Transverse colon (tissue), 4 donors: ENCODE data around the gene ADAM12. TPM values are rescaled to one million over a fixed set of nuclear protein-coding genes. Genes with fewer than 3 reads are reported as not detected.

Source experiments
- DNase-seq: peaks from one replicate; pipeline ENCODE4 v3.0.0-alpha.2; 2019
- H3K27ac ChIP-seq, 4 donors: fragments of 200-600 bp; sonication (generic); 2 replicates each; pipeline ENCODE4 v1.5.1; 2016 to 2018; ENCODE audit warnings: inconsistent platforms in 4 of 4
- H3K27me3 ChIP-seq: fragments of 200-600 bp; sonication (generic); 2 replicates; pipeline ENCODE4 v1.5.1; 2017; ENCODE audit warnings: inconsistent platforms
- H3K36me3 ChIP-seq, 4 donors: fragments of 200-600 bp; sonication (generic); 2 replicates each; pipeline ENCODE4 v1.5.1; 2017 to 2019; ENCODE audit warnings: inconsistent platforms in 4 of 4
- H3K4me1 ChIP-seq, 4 donors: fragments of 200-600 bp; sonication (generic); 2 replicates each; pipeline ENCODE4 v1.5.1; 2017 to 2020; ENCODE audit warnings: inconsistent platforms in 4 of 4
- H3K4me3 ChIP-seq, 4 donors: fragments of 200-600 bp; sonication (generic); 1 replicate in 1 of 4; 2 replicates in 3 of 4; pipeline versions ENCODE4 v1.5.1 to v1.6.1; 2017 to 2019; ENCODE audit warnings: inconsistent platforms in 4 of 4
- H3K9me3 ChIP-seq, 2 donors: fragments of 200-600 bp; sonication (generic); 2 replicates each; pipeline ENCODE4 v1.5.1; 2017 to 2019; ENCODE audit warnings: inconsistent platforms in 2 of 2
- EP300 ChIP-seq: sonication (generic); formaldehyde crosslinking; IDR thresholded peaks from one replicate; pipeline ENCODE4 v1.6.1; 2017; ENCODE audit warnings: antibody characterized with exemption, low read depth
- POLR2A ChIP-seq: fragments of 450-650 bp; IDR thresholded peaks from one replicate; pipeline ENCODE4 v1.6.1; 2016; ENCODE audit warnings: antibody characterized with exemption, mild to moderate bottlenecking, moderate library complexity
- POLR2AphosphoS5 ChIP-seq, 3 donors: sonication (generic); formaldehyde crosslinking; IDR thresholded peaks; one replicate each; pipeline ENCODE4 v1.6.1; 2016; ENCODE audit warnings: antibody characterized with exemption in 3 of 3
- WGBS, 2 donors: methylation state at CpG; one replicate each; pipeline ENCODE4 v1.1.5; 2018; ENCODE audit warnings: low coverage in 1 of 2; 5-methylcytosine and 5-hydroxymethylcytosine counted together
- in situ Hi-C, 4 donors: fragments of 200-750 bp; cut with MboI; loops; one replicate each; pipeline versions ENCODE4 v1.15.0 to v1.15.1; 2017; ENCODE audit warnings: low sequenced_read_pairs in 3 of 4, low pct_ligation_motif_present in 1 of 4, low pct_unique_long_range_greater_than_20kb in 1 of 4
- intact Hi-C: fragments of 100-400 bp; cut with DNase I; formaldehyde crosslinking; loops from one replicate; pipeline ENCODE4 v1.15.1; 2023; ENCODE audit warnings: low total_unique reads
- total RNA-seq, 4 donors: library from RNA; depleted of rRNA; stranded (reverse); fragments of >200 nt; gene quantifications; one replicate each; pipeline ENCODE4 v1.1.0, GENCODE V29; 2016
- TF ChIP-seq, protein P1 (sequence below), 5 experiments: fragments of 200-600 bp in 3 of 5; fragments of 450-650 bp in 2 of 5; sonication (generic) in 3 of 5; IDR thresholded peaks; 1 replicate in 2 of 5; 2 replicates in 3 of 5; pipeline ENCODE4 v1.5.1; 2016 to 2017; ENCODE audit warnings: antibody characterized with exemption in 5 of 5, inconsistent platforms in 3 of 5, mild to moderate bottlenecking in 2 of 5, moderate library complexity in 1 of 5

The ADAM12 gene
- total RNA-seq, 4 donors from 2014 or later: 0.14 to 2.2 (median 1.1) TPM; not detected in 1

DNA sequence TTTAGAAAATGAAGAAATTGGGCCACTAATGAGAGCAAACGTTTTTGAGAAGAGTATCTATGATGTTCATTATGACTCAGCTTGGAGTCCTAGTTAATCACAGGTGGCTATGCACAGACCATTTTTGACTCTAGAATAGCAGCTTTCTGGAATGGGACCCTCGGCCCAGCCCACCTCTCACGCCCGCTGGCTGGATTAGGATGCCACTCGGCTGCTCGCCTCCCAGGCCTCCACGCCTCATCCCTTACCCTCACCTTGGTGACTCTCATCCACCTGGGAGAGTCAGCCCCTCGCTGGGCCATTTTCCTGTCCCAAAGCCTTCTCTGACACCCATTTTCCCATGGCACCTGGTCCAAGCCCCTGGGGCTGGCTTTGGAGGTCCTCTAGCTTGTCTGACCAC, 173.6 kb downstream of the ADAM12 start:
- no peak overlapping the region for H3K4me3 ChIP-seq
- no peaks in the 10 kb centered on the region for H3K4me1 ChIP-seq
- 84% methylated on average over 8 of the region's 8 CpGs; no CpG with 5 or more reads in 1 of the 2 donors for WGBS, 2 donors
- peaks cover 3% of the 10 kb centered on the region for H3K27me3 ChIP-seq
- DNase-seq: no peak
- H3K27ac ChIP-seq: no peak overlapping the region
- no peaks in the 10 kb centered on the region for H3K9me3 ChIP-seq
- in situ Hi-C loops: no loop called here
- H3K36me3 ChIP-seq: no peaks in the 10 kb centered on the region
- intact Hi-C loops: no loop called here
- TF ChIP-seq POLR2A: no peak
- no peak for TF ChIP-seq EP300
- TF ChIP-seq, protein P1, sequence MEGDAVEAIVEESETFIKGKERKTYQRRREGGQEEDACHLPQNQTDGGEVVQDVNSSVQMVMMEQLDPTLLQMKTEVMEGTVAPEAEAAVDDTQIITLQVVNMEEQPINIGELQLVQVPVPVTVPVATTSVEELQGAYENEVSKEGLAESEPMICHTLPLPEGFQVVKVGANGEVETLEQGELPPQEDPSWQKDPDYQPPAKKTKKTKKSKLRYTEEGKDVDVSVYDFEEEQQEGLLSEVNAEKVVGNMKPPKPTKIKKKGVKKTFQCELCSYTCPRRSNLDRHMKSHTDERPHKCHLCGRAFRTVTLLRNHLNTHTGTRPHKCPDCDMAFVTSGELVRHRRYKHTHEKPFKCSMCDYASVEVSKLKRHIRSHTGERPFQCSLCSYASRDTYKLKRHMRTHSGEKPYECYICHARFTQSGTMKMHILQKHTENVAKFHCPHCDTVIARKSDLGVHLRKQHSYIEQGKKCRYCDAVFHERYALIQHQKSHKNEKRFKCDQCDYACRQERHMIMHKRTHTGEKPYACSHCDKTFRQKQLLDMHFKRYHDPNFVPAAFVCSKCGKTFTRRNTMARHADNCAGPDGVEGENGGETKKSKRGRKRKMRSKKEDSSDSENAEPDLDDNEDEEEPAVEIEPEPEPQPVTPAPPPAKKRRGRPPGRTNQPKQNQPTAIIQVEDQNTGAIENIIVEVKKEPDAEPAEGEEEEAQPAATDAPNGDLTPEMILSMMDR (IDR thresholded peaks at IDR 0.05): no peak

DNA sequence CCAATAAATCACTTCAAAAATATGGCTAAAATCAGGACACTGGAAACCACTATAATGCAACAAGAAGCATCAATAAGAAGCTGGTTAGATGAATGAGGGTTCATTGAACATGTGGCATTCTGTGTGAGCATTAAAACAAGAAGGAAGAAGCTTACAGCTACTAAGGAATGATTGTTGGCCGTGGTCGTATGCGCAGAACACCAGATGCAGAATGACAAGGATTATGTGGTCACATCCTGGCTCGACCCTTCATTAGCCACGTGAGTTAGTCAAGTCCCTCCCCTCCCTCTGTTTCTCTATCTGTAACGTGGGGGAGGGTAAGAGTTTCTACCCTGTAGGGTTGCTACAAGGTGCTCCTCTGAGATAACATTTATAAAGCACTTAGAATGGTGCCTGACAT, 174.3 kb downstream of the ADAM12 start:
- Histone ChIP-seq H3K4me1 (no peaks in the 10 kb centered on the region), H3K27ac (no peak overlapping the region), H3K9me3 (no peaks in the 10 kb centered on the region), H3K27me3 (peaks cover 3% of the 10 kb centered on the region), H3K36me3 (no peaks in the 10 kb centered on the region), H3K4me3 (no peak overlapping the region)
- in situ Hi-C loops (no loop called here), intact Hi-C loops (no loop called here)
- no peak for DNase-seq
- WGBS, 2 donors: 59 to 71% methylated on average over 6 of the region's 6 CpGs
- no peak for TF ChIP-seq POLR2AphosphoS5 (IDR thresholded peaks at IDR 0.05)
- no peak for TF ChIP-seq EP300
- TF ChIP-seq, protein P1 (IDR thresholded peaks at IDR 0.05): no peak
- TF ChIP-seq POLR2A: no peak

DNA sequence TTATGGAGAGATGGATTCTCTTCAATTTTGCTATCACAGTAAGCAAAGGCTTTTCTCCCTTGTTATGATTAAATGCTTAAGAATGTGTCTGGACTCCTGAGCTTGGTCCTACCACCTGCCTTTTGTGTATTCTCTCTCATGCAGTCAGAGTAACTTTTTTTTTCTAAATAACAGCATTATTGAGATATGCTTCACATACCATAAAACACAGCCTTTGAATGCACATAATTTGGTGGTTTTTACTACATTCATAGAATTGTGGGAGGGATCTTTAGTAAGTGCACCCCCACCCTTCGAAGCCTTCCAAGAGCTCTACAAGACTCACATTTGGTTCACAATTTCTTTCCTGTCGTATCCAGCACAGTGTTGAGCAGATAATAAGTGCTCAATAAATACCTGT, 175.5 kb downstream of the ADAM12 start:
- H3K27ac ChIP-seq: no peak overlapping the region
- no peaks in the 10 kb centered on the region for H3K4me1 ChIP-seq
- TF ChIP-seq, protein P1 (IDR thresholded peaks at IDR 0.05): no peak
- TF ChIP-seq POLR2A: no peak
- no peak for TF ChIP-seq POLR2AphosphoS5 (IDR thresholded peaks at IDR 0.05)
- TF ChIP-seq EP300: no peak
- H3K36me3 ChIP-seq: no peaks in the 10 kb centered on the region
- WGBS, 2 donors: 82% methylated on average over 2 of the region's 2 CpGs; no CpG with 5 or more reads in 1 of the 2 donors
- H3K4me3 ChIP-seq: no peak overlapping the region
- intact Hi-C loops: no loop called here
- in situ Hi-C loops: no loop called here
- H3K9me3 ChIP-seq: no peaks in the 10 kb centered on the region
- H3K27me3 ChIP-seq: peaks cover 3% of the 10 kb centered on the region
- DNase-seq: no peak

DNA sequence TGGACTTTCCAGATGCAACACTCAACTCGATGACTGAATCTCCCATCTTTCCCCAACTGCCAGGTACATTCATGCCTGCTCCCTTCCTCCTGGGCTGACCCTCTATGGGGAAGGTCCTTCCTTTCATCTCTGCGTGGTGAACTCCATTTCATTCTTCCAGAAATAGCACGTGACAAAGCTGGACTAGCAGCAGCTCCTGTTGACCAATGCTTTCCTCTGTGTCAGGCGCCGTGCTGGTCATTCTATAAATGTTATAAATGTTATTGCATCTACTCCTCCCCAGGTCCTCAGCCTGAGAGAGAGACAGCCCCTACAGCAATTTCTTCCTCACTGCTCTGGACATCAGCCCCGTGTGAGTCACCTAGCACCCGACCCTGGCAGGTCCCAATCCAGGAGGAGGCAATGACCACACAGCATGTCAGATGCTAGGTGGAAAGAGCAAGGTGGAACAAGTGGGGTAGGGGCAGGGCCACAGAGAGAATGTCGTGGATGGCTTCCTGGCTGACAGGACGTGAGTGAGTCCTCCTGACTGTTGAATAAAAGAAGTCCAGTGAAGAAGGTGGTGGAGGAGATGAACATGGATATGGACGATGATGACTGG, 178.1 kb downstream of the ADAM12 start:
- 75 to 82% methylated on average over 3 to 10 of the region's 10 CpGs for WGBS, 2 donors
- peaks cover 3% of the 10 kb centered on the region for H3K27me3 ChIP-seq
- no peak overlapping the region for H3K4me3 ChIP-seq
- no peaks in the 10 kb centered on the region for H3K9me3 ChIP-seq
- no peak for DNase-seq
- H3K4me1 ChIP-seq: no peaks in the 10 kb centered on the region
- in situ Hi-C loops: no loop called here
- no peak for TF ChIP-seq POLR2AphosphoS5 (IDR thresholded peaks at IDR 0.05)
- TF ChIP-seq, protein P1 (IDR thresholded peaks at IDR 0.05): no peak
- no peak for TF ChIP-seq POLR2A
- no peak overlapping the region for H3K27ac ChIP-seq
- no peaks in the 10 kb centered on the region for H3K36me3 ChIP-seq
- intact Hi-C loops: no loop called here
